ENCODE data around the gene TFR2. TPM values are rescaled to one million over a fixed set of nuclear protein-coding genes. Genes with fewer than 3 reads are reported as not detected.
A peak's percentile ranks its signal among the peaks of the same experiment; 100 is the strongest.

TFR2 gene
- total and polyA plus RNA-seq, 2 experiments from 2014 or later, result 3.7 to 4.2 TPM

DNA sequence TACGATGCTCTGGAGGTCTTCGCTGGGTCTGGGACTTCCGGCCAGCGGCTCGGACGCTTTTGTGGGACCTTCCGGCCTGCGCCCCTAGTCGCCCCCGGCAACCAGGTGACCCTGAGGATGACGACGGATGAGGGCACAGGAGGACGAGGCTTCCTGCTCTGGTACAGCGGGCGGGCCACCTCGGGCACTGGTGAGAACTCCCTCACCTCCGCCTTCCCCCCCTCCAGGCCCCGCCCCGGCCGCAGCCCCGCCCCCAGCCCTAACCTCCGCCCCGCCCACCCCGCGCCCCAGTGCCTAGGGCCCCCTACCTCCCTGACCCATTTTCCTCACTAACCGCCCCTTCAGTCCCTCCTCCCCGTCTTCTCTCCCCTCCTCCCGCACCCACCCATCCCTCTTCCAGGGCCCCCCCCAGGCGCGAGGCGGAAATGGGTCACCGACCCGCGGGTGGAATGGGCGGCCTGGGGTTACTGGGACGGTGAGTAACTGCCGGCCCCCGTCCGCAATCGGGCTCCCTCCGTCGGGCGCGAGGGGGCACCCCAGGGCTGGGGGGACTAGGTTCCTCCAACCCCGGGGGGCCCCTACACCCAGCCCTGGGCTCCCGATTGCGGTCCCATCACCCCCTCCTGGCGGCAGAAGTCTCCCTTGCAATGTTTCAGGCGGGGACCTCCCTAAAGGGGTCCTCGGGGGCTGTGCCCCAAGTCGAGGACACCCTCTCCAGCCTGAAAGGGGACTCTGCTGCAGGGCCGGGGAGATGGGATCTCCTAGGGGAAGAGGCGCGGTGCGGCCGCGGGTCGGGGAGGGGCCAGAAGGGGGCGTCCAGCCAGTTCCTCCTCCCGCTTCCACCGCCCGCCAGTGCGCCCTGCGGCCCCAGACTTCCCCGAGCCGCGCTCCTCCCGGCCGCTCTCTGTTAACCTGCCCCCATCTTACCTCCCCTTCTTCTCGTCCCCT is 37.0 kb downstream of the TFR2 start (continued):
- TF ChIP-seq, protein P1, sequence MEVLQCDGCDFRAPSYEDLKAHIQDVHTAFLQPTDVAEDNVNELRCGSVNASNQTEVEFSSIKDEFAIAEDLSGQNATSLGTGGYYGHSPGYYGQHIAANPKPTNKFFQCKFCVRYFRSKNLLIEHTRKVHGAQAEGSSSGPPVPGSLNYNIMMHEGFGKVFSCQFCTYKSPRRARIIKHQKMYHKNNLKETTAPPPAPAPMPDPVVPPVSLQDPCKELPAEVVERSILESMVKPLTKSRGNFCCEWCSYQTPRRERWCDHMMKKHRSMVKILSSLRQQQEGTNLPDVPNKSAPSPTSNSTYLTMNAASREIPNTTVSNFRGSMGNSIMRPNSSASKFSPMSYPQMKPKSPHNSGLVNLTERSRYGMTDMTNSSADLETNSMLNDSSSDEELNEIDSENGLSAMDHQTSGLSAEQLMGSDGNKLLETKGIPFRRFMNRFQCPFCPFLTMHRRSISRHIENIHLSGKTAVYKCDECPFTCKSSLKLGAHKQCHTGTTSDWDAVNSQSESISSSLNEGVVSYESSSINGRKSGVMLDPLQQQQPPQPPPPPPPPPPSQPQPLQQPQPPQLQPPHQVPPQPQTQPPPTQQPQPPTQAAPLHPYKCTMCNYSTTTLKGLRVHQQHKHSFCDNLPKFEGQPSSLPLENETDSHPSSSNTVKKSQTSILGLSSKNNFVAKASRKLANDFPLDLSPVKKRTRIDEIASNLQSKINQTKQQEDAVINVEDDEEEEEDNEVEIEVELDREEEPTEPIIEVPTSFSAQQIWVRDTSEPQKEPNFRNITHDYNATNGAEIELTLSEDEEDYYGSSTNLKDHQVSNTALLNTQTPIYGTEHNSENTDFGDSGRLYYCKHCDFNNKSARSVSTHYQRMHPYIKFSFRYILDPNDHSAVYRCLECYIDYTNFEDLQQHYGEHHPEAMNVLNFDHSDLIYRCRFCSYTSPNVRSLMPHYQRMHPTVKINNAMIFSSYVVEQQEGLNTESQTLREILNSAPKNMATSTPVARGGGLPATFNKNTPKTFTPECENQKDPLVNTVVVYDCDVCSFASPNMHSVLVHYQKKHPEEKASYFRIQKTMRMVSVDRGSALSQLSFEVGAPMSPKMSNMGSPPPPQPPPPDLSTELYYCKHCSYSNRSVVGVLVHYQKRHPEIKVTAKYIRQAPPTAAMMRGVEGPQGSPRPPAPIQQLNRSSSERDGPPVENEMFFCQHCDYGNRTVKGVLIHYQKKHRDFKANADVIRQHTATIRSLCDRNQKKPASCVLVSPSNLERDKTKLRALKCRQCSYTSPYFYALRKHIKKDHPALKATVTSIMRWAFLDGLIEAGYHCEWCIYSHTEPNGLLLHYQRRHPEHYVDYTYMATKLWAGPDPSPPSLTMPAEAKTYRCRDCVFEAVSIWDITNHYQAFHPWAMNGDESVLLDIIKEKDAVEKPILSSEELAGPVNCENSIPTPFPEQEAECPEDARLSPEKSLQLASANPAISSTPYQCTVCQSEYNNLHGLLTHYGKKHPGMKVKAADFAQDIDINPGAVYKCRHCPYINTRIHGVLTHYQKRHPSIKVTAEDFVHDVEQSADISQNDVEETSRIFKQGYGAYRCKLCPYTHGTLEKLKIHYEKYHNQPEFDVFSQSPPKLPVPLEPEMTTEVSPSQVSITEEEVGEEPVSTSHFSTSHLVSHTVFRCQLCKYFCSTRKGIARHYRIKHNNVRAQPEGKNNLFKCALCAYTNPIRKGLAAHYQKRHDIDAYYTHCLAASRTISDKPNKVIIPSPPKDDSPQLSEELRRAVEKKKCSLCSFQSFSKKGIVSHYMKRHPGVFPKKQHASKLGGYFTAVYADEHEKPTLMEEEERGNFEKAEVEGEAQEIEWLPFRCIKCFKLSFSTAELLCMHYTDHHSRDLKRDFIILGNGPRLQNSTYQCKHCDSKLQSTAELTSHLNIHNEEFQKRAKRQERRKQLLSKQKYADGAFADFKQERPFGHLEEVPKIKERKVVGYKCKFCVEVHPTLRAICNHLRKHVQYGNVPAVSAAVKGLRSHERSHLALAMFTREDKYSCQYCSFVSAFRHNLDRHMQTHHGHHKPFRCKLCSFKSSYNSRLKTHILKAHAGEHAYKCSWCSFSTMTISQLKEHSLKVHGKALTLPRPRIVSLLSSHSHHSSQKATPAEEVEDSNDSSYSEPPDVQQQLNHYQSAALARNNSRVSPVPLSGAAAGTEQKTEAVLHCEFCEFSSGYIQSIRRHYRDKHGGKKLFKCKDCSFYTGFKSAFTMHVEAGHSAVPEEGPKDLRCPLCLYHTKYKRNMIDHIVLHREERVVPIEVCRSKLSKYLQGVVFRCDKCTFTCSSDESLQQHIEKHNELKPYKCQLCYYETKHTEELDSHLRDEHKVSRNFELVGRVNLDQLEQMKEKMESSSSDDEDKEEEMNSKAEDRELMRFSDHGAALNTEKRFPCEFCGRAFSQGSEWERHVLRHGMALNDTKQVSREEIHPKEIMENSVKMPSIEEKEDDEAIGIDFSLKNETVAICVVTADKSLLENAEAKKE (CRISPR knock-in tag; IDR thresholded peaks at IDR 0.05), result no peak
- TF ChIP-seq CREB1 (CRISPR knock-in tag; IDR thresholded peaks at IDR 0.05; ENCODE audit: low read depth), result no peak
- TF ChIP-seq, protein P2, sequence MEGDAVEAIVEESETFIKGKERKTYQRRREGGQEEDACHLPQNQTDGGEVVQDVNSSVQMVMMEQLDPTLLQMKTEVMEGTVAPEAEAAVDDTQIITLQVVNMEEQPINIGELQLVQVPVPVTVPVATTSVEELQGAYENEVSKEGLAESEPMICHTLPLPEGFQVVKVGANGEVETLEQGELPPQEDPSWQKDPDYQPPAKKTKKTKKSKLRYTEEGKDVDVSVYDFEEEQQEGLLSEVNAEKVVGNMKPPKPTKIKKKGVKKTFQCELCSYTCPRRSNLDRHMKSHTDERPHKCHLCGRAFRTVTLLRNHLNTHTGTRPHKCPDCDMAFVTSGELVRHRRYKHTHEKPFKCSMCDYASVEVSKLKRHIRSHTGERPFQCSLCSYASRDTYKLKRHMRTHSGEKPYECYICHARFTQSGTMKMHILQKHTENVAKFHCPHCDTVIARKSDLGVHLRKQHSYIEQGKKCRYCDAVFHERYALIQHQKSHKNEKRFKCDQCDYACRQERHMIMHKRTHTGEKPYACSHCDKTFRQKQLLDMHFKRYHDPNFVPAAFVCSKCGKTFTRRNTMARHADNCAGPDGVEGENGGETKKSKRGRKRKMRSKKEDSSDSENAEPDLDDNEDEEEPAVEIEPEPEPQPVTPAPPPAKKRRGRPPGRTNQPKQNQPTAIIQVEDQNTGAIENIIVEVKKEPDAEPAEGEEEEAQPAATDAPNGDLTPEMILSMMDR (conservative IDR thresholded peaks at IDR 0.05; ENCODE audit: low read depth in 2 of 2), result peak; percentile 44 to 52
- no peak for TF ChIP-seq EZH2phosphoT487 (IDR thresholded peaks at IDR 0.05; ENCODE audit: unreplicated experiment)
- no peak for TF ChIP-seq STAT1 (IDR thresholded peaks at IDR 0.05; ENCODE audit: unreplicated experiment)
- TF ChIP-seq, protein P3, sequence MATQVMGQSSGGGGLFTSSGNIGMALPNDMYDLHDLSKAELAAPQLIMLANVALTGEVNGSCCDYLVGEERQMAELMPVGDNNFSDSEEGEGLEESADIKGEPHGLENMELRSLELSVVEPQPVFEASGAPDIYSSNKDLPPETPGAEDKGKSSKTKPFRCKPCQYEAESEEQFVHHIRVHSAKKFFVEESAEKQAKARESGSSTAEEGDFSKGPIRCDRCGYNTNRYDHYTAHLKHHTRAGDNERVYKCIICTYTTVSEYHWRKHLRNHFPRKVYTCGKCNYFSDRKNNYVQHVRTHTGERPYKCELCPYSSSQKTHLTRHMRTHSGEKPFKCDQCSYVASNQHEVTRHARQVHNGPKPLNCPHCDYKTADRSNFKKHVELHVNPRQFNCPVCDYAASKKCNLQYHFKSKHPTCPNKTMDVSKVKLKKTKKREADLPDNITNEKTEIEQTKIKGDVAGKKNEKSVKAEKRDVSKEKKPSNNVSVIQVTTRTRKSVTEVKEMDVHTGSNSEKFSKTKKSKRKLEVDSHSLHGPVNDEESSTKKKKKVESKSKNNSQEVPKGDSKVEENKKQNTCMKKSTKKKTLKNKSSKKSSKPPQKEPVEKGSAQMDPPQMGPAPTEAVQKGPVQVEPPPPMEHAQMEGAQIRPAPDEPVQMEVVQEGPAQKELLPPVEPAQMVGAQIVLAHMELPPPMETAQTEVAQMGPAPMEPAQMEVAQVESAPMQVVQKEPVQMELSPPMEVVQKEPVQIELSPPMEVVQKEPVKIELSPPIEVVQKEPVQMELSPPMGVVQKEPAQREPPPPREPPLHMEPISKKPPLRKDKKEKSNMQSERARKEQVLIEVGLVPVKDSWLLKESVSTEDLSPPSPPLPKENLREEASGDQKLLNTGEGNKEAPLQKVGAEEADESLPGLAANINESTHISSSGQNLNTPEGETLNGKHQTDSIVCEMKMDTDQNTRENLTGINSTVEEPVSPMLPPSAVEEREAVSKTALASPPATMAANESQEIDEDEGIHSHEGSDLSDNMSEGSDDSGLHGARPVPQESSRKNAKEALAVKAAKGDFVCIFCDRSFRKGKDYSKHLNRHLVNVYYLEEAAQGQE (IDR thresholded peaks at IDR 0.05; ENCODE audit: unreplicated experiment), result no peak

All from GM23338 (cell line).